ENCODE results near the gene SNX27.

SNX27 gene

DNA sequence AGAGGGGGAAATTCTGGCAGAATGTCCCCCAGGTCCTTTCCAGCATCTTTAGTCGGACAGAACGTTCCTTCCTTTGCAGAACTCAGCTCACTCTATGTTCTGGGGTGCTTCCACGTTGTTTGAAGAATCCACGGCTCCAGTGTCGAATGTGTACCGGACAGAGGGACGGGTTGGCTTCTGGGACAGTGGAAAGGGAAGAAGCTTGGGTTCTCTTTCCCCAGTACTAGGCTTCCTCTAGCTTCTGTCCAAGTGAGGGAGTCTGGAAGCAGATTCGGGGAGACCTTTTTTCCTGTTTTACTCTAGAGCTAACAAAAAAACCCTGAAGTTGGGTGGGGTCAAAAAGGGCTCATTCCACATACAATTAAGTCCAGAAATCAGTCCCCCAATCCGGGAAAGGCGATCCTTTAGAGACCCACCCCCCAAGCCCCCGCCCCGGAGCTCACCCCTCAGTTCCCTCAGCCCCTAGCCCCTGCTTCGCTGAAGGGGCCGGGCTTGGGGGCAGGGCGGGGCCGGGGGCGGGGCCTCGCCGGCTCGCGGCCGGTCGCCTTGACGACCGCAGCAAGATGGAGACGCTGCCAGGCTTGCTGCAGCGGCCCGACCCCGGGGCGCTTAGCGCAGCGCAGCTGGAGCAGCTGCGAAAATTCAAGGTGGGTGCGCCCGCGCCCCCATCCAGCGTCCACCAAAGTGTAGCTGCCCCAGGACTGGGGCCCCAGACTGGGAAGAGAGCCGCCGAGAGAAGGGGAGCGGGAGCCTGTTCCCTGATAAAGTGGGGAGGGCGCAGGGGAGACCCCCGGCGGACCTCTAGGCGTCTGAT, 109.3 kb downstream of the SNX27 start, which contains the start of gene RIIAD1:
Gene RIIAD1, plus strand, starts transcription at position 549 of the 814 bp plus-strand sequence. Its CDS starts 15 bp downstream, at position 564.
- ATAC-seq (ENCODE audit: low read depth) (peak; percentile 75), DNase-seq (ENCODE audit: low spot score) (no peak)
- Histone ChIP-seq H3K27me3 (ENCODE audit: insufficient read depth, poor library complexity, severe bottlenecking) (peaks cover 7% of the 10 kb centered on the region), H3K27ac (ENCODE audit: poor library complexity, severe bottlenecking) (no peak within 1 kb of the TSS), H3K36me3 (ENCODE audit: low read depth) (no peaks in the 10 kb centered on the region), H3K4me3 (ENCODE audit: severe bottlenecking) (peak within 1 kb of the TSS; percentile 34), H3K9me3 (ENCODE audit: severe bottlenecking) (no peaks in the 10 kb centered on the region), H3K4me1 (ENCODE audit: insufficient read depth, poor library complexity, severe bottlenecking) (no peaks in the 10 kb centered on the region)
- TF ChIP-seq, protein P1, sequence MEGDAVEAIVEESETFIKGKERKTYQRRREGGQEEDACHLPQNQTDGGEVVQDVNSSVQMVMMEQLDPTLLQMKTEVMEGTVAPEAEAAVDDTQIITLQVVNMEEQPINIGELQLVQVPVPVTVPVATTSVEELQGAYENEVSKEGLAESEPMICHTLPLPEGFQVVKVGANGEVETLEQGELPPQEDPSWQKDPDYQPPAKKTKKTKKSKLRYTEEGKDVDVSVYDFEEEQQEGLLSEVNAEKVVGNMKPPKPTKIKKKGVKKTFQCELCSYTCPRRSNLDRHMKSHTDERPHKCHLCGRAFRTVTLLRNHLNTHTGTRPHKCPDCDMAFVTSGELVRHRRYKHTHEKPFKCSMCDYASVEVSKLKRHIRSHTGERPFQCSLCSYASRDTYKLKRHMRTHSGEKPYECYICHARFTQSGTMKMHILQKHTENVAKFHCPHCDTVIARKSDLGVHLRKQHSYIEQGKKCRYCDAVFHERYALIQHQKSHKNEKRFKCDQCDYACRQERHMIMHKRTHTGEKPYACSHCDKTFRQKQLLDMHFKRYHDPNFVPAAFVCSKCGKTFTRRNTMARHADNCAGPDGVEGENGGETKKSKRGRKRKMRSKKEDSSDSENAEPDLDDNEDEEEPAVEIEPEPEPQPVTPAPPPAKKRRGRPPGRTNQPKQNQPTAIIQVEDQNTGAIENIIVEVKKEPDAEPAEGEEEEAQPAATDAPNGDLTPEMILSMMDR (IDR thresholded peaks at IDR 0.05; ENCODE audit: poor library complexity, severe bottlenecking) = peak; percentile 46

DNA sequence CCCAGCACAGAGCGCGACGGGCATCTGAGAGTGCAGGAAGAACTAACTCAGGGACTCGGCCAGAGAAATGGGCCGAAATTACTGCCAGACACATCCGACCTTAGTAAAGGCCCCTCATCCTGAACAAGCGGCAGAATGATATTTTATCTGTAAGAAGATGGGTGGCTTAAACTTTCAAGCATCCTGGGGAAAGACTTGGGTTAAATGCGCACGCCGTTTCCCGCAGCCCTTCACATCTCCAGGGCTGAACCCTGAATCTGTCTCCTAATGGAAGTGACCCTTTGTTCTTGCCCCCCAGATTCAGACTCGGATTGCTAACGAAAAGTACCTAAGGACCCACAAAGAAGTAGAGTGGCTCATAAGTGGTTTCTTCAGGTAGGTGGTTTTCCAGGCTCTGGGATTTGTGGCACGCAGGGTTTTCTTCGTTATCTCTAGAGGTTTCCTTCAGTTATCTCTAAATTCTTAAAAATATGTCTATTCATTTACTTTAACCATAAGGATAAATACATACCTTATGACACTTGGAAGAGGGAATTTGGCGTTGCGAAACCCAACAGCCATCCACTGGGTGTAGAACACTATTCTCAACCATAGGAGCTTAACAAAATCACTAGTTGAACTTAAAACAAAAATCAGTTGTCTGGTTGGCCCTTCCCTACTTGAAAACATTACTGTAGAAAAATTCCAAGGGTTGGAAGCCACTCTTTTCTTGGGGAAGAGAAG, 110.1 kb downstream of the SNX27 start:
- peaks cover 6% of the 10 kb centered on the region for H3K27me3 ChIP-seq (ENCODE audit: insufficient read depth, poor library complexity, severe bottlenecking)
- no peaks in the 10 kb centered on the region for H3K9me3 ChIP-seq (ENCODE audit: severe bottlenecking)
- H3K4me3 ChIP-seq (ENCODE audit: severe bottlenecking) = peak overlapping the region; percentile 34
- TF ChIP-seq, protein P1 (IDR thresholded peaks at IDR 0.05; ENCODE audit: poor library complexity, severe bottlenecking) = peak; percentile 16
- no peak; the same call in 2 of the 3 replicates for ATAC-seq (ENCODE audit: low read depth)
- DNase-seq (ENCODE audit: low spot score) = no peak
- H3K27ac ChIP-seq (ENCODE audit: poor library complexity, severe bottlenecking) = no peak overlapping the region
- no peaks in the 10 kb centered on the region for H3K36me3 ChIP-seq (ENCODE audit: low read depth)
- no peaks in the 10 kb centered on the region for H3K4me1 ChIP-seq (ENCODE audit: insufficient read depth, poor library complexity, severe bottlenecking)

DNA sequence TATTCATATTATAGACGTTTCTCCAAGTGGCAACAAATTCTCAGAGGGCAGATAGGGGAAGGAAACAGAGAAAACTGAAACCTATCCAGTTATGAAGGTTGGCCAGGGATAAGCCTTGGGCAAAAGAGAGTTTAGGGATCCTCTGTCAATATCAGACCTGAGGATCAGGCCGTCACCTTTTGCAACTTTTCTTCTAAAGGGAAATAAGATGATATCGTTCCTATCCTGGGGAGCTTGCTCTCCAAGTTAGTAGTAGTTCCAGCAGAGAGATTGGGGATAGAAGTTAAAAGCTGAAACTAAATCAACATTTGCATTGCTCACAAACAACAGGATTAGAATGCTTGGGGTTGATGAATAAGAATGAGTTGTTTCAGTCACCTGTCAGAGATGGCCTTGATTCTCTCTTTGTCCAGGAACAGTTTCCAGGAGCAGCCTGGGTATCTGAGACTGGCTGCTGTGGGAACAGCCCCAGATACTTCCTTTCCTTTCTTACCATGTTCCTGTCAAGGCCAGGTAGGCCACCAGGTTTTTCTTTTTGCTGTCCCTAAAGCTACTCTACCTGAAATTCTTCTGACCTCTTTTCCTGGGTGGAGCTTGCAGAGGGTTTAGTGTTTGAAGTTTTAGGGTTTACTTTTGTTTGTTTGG, 112.0 kb downstream of the SNX27 start:
- no peaks in the 10 kb centered on the region for H3K36me3 ChIP-seq (ENCODE audit: low read depth)
- no peak for ATAC-seq (ENCODE audit: low read depth)
- H3K27me3 ChIP-seq (ENCODE audit: insufficient read depth, poor library complexity, severe bottlenecking) = no peaks in the 10 kb centered on the region
- no peak overlapping the region for H3K27ac ChIP-seq (ENCODE audit: poor library complexity, severe bottlenecking)
- no peak overlapping the region for H3K4me3 ChIP-seq (ENCODE audit: severe bottlenecking)
- H3K4me1 ChIP-seq (ENCODE audit: insufficient read depth, poor library complexity, severe bottlenecking) = no peaks in the 10 kb centered on the region
- TF ChIP-seq, protein P1 (IDR thresholded peaks at IDR 0.05; ENCODE audit: poor library complexity, severe bottlenecking) = no peak
- DNase-seq (ENCODE audit: low spot score) = no peak
- H3K9me3 ChIP-seq (ENCODE audit: severe bottlenecking) = no peaks in the 10 kb centered on the region

DNA sequence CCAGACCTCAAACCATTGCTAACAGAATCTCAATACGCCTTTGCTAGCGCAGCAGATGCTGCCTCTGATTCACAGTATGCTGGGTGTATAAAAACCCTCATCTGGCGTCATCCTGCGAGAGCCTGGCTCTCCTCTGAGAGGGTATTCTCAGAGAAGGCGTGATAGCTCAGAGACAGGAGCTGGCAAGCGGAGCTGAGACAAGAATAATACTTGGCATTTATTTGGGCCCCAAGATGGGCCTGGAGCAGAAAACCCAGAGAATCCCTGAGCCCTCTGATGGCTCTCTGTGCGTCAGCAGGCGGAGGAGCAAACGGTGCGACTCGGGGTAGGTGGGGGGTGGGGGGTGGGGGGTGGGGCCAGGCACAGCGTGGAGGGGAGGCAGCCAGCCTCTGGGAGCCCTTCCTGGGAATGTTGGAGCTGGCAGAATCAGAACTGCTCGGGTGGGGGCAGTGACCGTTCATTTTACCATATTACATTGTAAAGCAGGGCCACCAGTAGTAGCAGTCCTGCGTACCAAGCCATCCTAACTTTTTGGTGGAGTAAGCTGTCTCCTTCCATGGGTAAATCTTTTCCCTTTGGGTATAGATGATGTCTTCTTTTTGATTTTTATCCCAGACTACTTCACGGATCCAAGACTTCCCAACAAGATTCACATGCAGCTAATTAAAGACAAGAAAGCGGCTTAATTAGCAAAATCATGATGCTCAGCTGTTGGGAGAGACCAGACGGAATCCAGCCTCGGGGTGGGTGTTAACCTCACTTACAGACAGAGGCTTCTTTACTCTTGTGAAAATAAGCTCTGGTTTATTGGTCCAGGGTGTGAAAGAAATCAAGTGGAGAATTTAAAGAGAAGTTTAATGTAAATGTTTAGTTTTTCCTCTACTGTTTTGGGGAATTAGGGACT, 116.6 kb downstream of the SNX27 start:
- H3K27me3 ChIP-seq (ENCODE audit: insufficient read depth, poor library complexity, severe bottlenecking) = no peaks in the 10 kb centered on the region
- no peak overlapping the region for H3K27ac ChIP-seq (ENCODE audit: poor library complexity, severe bottlenecking)
- no peaks in the 10 kb centered on the region for H3K36me3 ChIP-seq (ENCODE audit: low read depth)
- H3K9me3 ChIP-seq (ENCODE audit: severe bottlenecking) = no peaks in the 10 kb centered on the region
- no peak for ATAC-seq (ENCODE audit: low read depth)
- no peak overlapping the region for H3K4me3 ChIP-seq (ENCODE audit: severe bottlenecking)
- DNase-seq (ENCODE audit: low spot score) = no peak
- TF ChIP-seq, protein P1 (IDR thresholded peaks at IDR 0.05; ENCODE audit: poor library complexity, severe bottlenecking) = no peak
- H3K4me1 ChIP-seq (ENCODE audit: insufficient read depth, poor library complexity, severe bottlenecking) = no peaks in the 10 kb centered on the region

All from RWPE2 (cell line).